A673 (cell line): ENCODE measurements around the gene TAF3. TPM values are rescaled to one million over a fixed set of nuclear protein-coding genes. Genes with fewer than 3 reads are reported as not detected.
A peak's percentile ranks its signal among the peaks of the same experiment; 100 is the strongest.

ENCODE experiments used
- BruUV-seq: library from RNA; stranded (reverse); fragments of 400-500 nt; replicated peaks from 2 replicates; lab custom pipeline; 2021; lab: Mats Ljungman, UMichigan
- CTCF ChIA-PET: fragments of 300-600 bp; sonication (Branson Sonifier 250); formaldehyde crosslinking; loops from one replicate; lab custom pipeline; 2022; ENCODE audit warnings: antibody characterized with exemption; lab: Charles Lee
- POLR2A ChIA-PET: fragments of 300-600 bp; sonication (Branson Sonifier 250); formaldehyde crosslinking; loops from one replicate; lab custom pipeline; 2022; ENCODE audit warnings: antibody characterized with exemption; ENCODE audit not compliant: low non-redundant PET; lab: Charles Lee
- DNase-seq: peaks from one replicate; pipeline ENCODE4 v3.0.0-alpha.2; 2015; ENCODE audit warnings: low spot score
- H3K27ac ChIP-seq: fragments of 200-600 bp; sonication (generic); 2 replicates; pipeline ENCODE4 v1.5.1; 2016; ENCODE audit warnings: mixed run types, low read depth, mild to moderate bottlenecking, mixed read lengths, antibody characterized with exemption, low read length; ENCODE audit not compliant: poor library complexity, severe bottlenecking
- H3K27me3 ChIP-seq: fragments of 200-600 bp; sonication (generic); replicated peaks from 2 replicates; pipeline ENCODE4 v1.6.1; 2017; ENCODE audit warnings: mixed run types, low read depth, mild to moderate bottlenecking, mixed read lengths, antibody characterized with exemption, low read length; ENCODE audit not compliant: insufficient read depth, poor library complexity
- H3K36me3 ChIP-seq: fragments of 200-600 bp; sonication (generic); 2 replicates; pipeline ENCODE4 v1.6.1; 2016; ENCODE audit warnings: mixed run types, mild to moderate bottlenecking, mixed read lengths, antibody characterized with exemption, low read length; ENCODE audit not compliant: insufficient read depth, poor library complexity, severe bottlenecking
- H3K4me1 ChIP-seq: fragments of 200-600 bp; sonication (generic); 2 replicates; pipeline ENCODE4 v1.6.1; 2017; ENCODE audit warnings: mixed run types, mild to moderate bottlenecking, mixed read lengths, antibody characterized with exemption, low read length; ENCODE audit not compliant: insufficient read depth, poor library complexity, severe bottlenecking
- H3K4me3 ChIP-seq: fragments of 200-600 bp; sonication (generic); 2 replicates; pipeline ENCODE4 v1.5.1; 2016; ENCODE audit warnings: low read depth, mixed run types, mild to moderate bottlenecking, mixed read lengths, low read length; ENCODE audit not compliant: poor library complexity, severe bottlenecking
- H3K9me3 ChIP-seq: fragments of 200-600 bp; sonication (generic); 2 replicates; pipeline ENCODE4 v1.6.1; 2016; ENCODE audit warnings: mixed run types, low read depth, mild to moderate bottlenecking, mixed read lengths, antibody characterized with exemption, low read length; ENCODE audit not compliant: poor library complexity, severe bottlenecking
- CTCF ChIP-seq: fragments of 300-800, 200-600 bp; sonication (generic); conservative IDR thresholded peaks from 2 replicates; pipeline ENCODE4 v1.5.1; 2017; ENCODE audit warnings: low read depth, mild to moderate bottlenecking, antibody characterized with exemption, low read length, moderate library complexity, mixed read lengths
- EZH2 ChIP-seq: fragments of 200-600 bp; sonication (generic); IDR thresholded peaks from 2 replicates; pipeline ENCODE4 v1.6.1; 2017; ENCODE audit warnings: borderline replicate concordance, low read depth, mild to moderate bottlenecking, mixed read lengths, antibody characterized with exemption, low read length; ENCODE audit not compliant: poor library complexity, severe bottlenecking
- intact Hi-C: fragments of 100-400 bp; cut with micrococcal nuclease; formaldehyde crosslinking; loops from one replicate; pipeline ENCODE4 v1.10.0; 2022; ENCODE audit not compliant: unreplicated experiment
- total RNA-seq: library from RNA; stranded (reverse); gene quantifications from 2 replicates; pipeline ENCODE4 v1.2.3, GENCODE V29; 2021

TAF3 gene
- total RNA-seq, 1 experiment from 2014 or later, result 14.0 TPM

- no peak overlapping the region for H3K27ac ChIP-seq
- no peak overlapping the region for H3K4me3 ChIP-seq
- H3K9me3 ChIP-seq, result no peaks in the 10 kb centered on the region
- no peak for DNase-seq
- no peaks in the 10 kb centered on the region for H3K4me1 ChIP-seq
- no TSS peak for BruUV-seq
- ChIA-PET CTCF (no interaction called here), POLR2A (no interaction called here)
- intact Hi-C loops, result no loop called here
- TF ChIP-seq EZH2 (no peak), CTCF (no peak)
- H3K36me3 ChIP-seq, result no peaks in the 10 kb centered on the region
- no peaks in the 10 kb centered on the region for H3K27me3 ChIP-seq
Measured at GRCh38 chr10:7967035-7967434, 148.7 kb downstream of the TAF3 start.

DNA sequence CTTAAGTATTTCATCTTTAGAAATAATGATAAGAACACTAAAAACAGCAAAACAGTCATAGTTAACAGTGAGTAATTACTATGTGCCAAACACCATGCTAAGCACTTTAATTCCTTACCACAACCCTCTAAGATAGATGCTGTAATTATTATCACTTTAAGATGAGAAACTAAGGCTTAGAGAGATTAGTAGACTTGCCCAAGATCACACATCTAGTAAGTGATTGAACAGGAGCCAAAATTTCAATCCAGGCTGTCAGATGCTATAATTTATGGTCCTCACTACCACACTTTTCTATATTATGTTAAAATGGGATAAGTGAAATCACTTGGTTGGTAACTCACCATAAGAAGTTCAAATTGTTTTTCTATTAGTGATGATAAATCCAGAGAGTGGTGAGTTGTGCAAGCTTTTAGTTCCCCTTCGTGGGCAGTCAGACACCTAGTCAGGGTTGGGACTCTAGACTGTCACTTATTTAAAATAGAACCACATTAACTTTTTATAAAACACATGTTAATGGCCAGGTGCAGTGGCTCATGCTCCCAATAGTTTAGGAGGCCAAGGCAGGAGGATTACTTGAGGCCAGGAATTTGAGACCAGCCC is 150.3 kb downstream of the TAF3 start:
- POLR2A ChIA-PET, result no interaction called here
- CTCF ChIA-PET, result no interaction called here

DNA sequence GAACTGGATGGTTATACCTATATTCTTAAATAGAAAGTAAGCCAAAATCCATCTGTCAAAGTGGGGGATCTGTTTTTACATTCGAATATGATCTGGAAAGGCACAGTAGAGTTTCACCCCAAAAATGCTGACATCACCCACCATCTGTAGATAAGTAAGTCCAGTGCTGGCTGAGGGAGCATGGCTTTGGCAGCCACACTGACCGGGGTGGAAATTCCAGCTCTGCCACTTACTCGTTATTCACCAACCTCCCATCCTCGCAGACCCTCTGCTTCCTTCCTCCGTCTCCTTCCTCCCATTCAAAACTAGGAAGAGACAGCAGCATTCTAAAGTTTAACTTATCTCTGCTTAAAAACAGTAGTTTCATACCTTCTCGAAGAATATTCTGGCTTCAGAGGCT is 151.3 kb downstream of the TAF3 start:
- no peak overlapping the region for H3K27ac ChIP-seq
- H3K4me3 ChIP-seq, result no peak overlapping the region
- H3K9me3 ChIP-seq, result no peaks in the 10 kb centered on the region
- intact Hi-C loops, result no loop called here
- no TSS peak for BruUV-seq
- CTCF ChIA-PET, result no interaction called here
- POLR2A ChIA-PET, result no interaction called here
- H3K27me3 ChIP-seq, result no peaks in the 10 kb centered on the region
- no peak for TF ChIP-seq EZH2
- no peak for TF ChIP-seq CTCF
- no peaks in the 10 kb centered on the region for H3K36me3 ChIP-seq
- H3K4me1 ChIP-seq, result no peaks in the 10 kb centered on the region
- DNase-seq, result no peak

More for the DNA sequence above, 150.3 kb downstream of the TAF3 start:
- Histone ChIP-seq H3K36me3 (no peaks in the 10 kb centered on the region), H3K27me3 (no peaks in the 10 kb centered on the region), H3K9me3 (no peaks in the 10 kb centered on the region), H3K4me3 (no peak overlapping the region), H3K27ac (no peak overlapping the region), H3K4me1 (no peaks in the 10 kb centered on the region)
- intact Hi-C loops, result no loop called here
- TF ChIP-seq EZH2, result no peak
- no peak for TF ChIP-seq CTCF
- no TSS peak for BruUV-seq
- DNase-seq, result peak; percentile 19
